Amygdala (tissue), 56 donors: ENCODE measurements around the gene COQ3.

ENCODE experiments used
- DNase-seq, 56 donors: peaks; one replicate each; lab custom pipeline; 2025; lab: John Stamatoyannopoulos, UW

COQ3 gene

GRCh38 chr6:99334526-99335127 lies 59.4 kb downstream of the COQ3 start:
- DNase-seq, result peak in 2 of 56 donors; percentile 15 to 48

GRCh38 chr6:99333068-99333467 lies 60.9 kb downstream of the COQ3 start:
- DNase-seq, result no peak

- no peak for DNase-seq
These were observed 62.5 kb downstream of the COQ3 start for GRCh38 chr6:99331531-99331930.

- peak in 13 of 56 donors; percentile 4 to 67 (median 17) for DNase-seq
These were observed 63.8 kb downstream of the COQ3 start for GRCh38 chr6:99330159-99330558.

GRCh38 chr6:99324996-99325395 lies 69.0 kb downstream of the COQ3 start:
- DNase-seq, result no peak
